IMR-90 (cell line): ENCODE data around the gene SLC39A2. TPM values are rescaled to one million over a fixed set of nuclear protein-coding genes. Genes with fewer than 3 reads are reported as not detected.
A peak's percentile ranks its signal among the peaks of the same experiment; 100 is the strongest.

Experiments used
- ATAC-seq: fragments of 200-7000 bp; cut with Tn5 transposase; 2 replicates; pipeline ENCODE4 v1.9.1; 2020; ENCODE audit warnings: low read depth, mild to moderate bottlenecking, moderate library complexity
- BruUV-seq: library from RNA; stranded (reverse); fragments of 400-500 nt; replicated peaks from 2 replicates; lab custom pipeline; 2021; lab: Mats Ljungman, UMichigan
- CTCF ChIA-PET: fragments of 300-600 bp; formaldehyde crosslinking; extraction: SDS; loops from one replicate; lab custom pipeline; 2021; ENCODE audit warnings: antibody characterized with exemption; lab: Yijun Ruan, JAX
- POLR2A ChIA-PET: fragments of 300-600 bp; sonication (Branson Sonifier 250); formaldehyde crosslinking; loops from one replicate; lab custom pipeline; 2022; ENCODE audit warnings: antibody characterized with exemption; ENCODE audit not compliant: unreplicated experiment; lab: Charles Lee
- DNase-seq: peaks from one replicate; pipeline ENCODE4 v3.0.0; 2013
- H2AFZ ChIP-seq: replicated peaks from 2 replicates; pipeline ENCODE3; 2013; ENCODE audit warnings: low read length, mild to moderate bottlenecking; ENCODE audit not compliant: poor library complexity
- H2AK5ac ChIP-seq: 2 replicates; pipeline ENCODE4 v1.6.1; 2013; ENCODE audit warnings: low read depth, low read length, inconsistent platforms
- H2AK9ac ChIP-seq: replicated peaks from 2 replicates; pipeline ENCODE3; 2013; ENCODE audit warnings: mild to moderate bottlenecking, low read depth, low read length, moderate library complexity; ENCODE audit not compliant: poor library complexity
- H2BK120ac ChIP-seq: 2 replicates; pipeline ENCODE4 v1.6.1; 2013; ENCODE audit warnings: low read depth, low read length, inconsistent platforms
- H2BK15ac ChIP-seq: 3 replicates; pipeline ENCODE4 v1.6.1; 2013; ENCODE audit warnings: low read depth, low read length, inconsistent platforms
- H2BK20ac ChIP-seq: 2 replicates; pipeline ENCODE4 v1.6.1; 2013; ENCODE audit warnings: low read depth, mild to moderate bottlenecking, inconsistent platforms, low read length, moderate library complexity
- H2BK5ac ChIP-seq: 2 replicates; pipeline ENCODE4 v1.6.1; 2013; ENCODE audit warnings: mild to moderate bottlenecking, low read depth, low read length, inconsistent platforms; ENCODE audit not compliant: poor library complexity, severe bottlenecking
- H3K14ac ChIP-seq: replicated peaks from 2 replicates; pipeline ENCODE4 v1.6.1; 2013; ENCODE audit warnings: low read depth, low read length, inconsistent platforms
- H3K18ac ChIP-seq: 2 replicates; pipeline ENCODE4 v1.6.1; 2013; ENCODE audit warnings: low read depth, low read length, control low read depth
- H3K23ac ChIP-seq: 2 replicates; pipeline ENCODE4 v1.6.1; 2013; ENCODE audit warnings: low read depth, low read length, inconsistent platforms
- H3K27ac ChIP-seq: 2 replicates; pipeline ENCODE4 v1.5.1; 2013; ENCODE audit warnings: mild to moderate bottlenecking, control low read depth, low read length; ENCODE audit not compliant: insufficient read depth
- H3K27me3 ChIP-seq: 2 replicates; pipeline ENCODE4 v1.6.1; 2013; ENCODE audit warnings: low read length; ENCODE audit not compliant: control insufficient read depth, insufficient read depth
- H3K36me3 ChIP-seq: 2 replicates; pipeline ENCODE4 v1.6.1; 2013; ENCODE audit warnings: low read length, mixed read lengths; ENCODE audit not compliant: control insufficient read depth, insufficient read depth
- H3K4ac ChIP-seq: 2 replicates; pipeline ENCODE4 v1.6.1; 2013; ENCODE audit warnings: low read depth, low read length, inconsistent platforms
- H3K4me1 ChIP-seq: 2 replicates; pipeline ENCODE4 v1.6.1; 2013; ENCODE audit warnings: low read length, mixed read lengths; ENCODE audit not compliant: control insufficient read depth, insufficient read depth
- H3K4me2 ChIP-seq: 2 replicates; pipeline ENCODE4 v1.6.1; 2013; ENCODE audit warnings: low read depth, mild to moderate bottlenecking, control low read depth, low read length, moderate library complexity
- H3K4me3 ChIP-seq: 2 replicates; pipeline ENCODE4 v1.5.1; 2013; ENCODE audit warnings: low read depth, mild to moderate bottlenecking, control low read depth, low read length, moderate library complexity; ENCODE audit not compliant: insufficient read depth
- H3K56ac ChIP-seq: 2 replicates; pipeline ENCODE4 v1.6.1; 2013; ENCODE audit warnings: low read length, inconsistent platforms; ENCODE audit not compliant: insufficient read depth; ENCODE audit errors: extremely low read depth
- H3K79me1 ChIP-seq, 2 experiments: 2 replicates each; pipeline ENCODE4 v1.6.1; 2013; ENCODE audit warnings: low read length in 2 of 2, inconsistent platforms in 1 of 2, low read depth in 1 of 2
- H3K9ac ChIP-seq: 2 replicates; pipeline ENCODE4 v1.6.1; 2013; ENCODE audit warnings: low read depth, low read length, control low read depth
- H3K9me1 ChIP-seq: 2 replicates; pipeline ENCODE4 v1.6.1; 2013; ENCODE audit warnings: low read length, inconsistent platforms; ENCODE audit not compliant: insufficient read depth
- H3K9me3 ChIP-seq: 2 replicates; pipeline ENCODE4 v1.6.1; 2013; ENCODE audit warnings: low read length; ENCODE audit not compliant: control insufficient read depth, insufficient read depth
- H4K20me1 ChIP-seq: 2 replicates; pipeline ENCODE4 v1.6.1; 2013; ENCODE audit warnings: low read length, inconsistent platforms; ENCODE audit not compliant: insufficient read depth
- H4K5ac ChIP-seq: 2 replicates; pipeline ENCODE4 v1.6.1; 2013; ENCODE audit warnings: mild to moderate bottlenecking, low read depth, low read length, control low read depth
- H4K8ac ChIP-seq, 2 experiments: 2 replicates each; pipeline ENCODE4 v1.6.1; 2013; ENCODE audit warnings: low read depth in 2 of 2, low read length in 2 of 2, control low read depth in 1 of 2, inconsistent platforms in 1 of 2
- H4K91ac ChIP-seq: 2 replicates; pipeline ENCODE4 v1.6.1; 2013; ENCODE audit warnings: low read depth, low read length, inconsistent platforms; ENCODE audit not compliant: insufficient read depth
- CEBPB ChIP-seq: IDR thresholded peaks from 2 replicates; pipeline ENCODE4 v1.6.1; 2012; ENCODE audit warnings: low read depth, low read length, improper control_type of control experiment
- FOS ChIP-seq: fragments of 150-350 bp; IDR thresholded peaks from 2 replicates; pipeline ENCODE4 v1.6.1; 2016; ENCODE audit warnings: low read depth, low read length
- MAFK ChIP-seq: IDR thresholded peaks from 2 replicates; pipeline ENCODE4 v1.6.1; 2012; ENCODE audit warnings: low read depth, low read length, improper control_type of control experiment
- MXI1 ChIP-seq: IDR thresholded peaks from 2 replicates; pipeline ENCODE4 v1.6.1; 2012; ENCODE audit warnings: low read depth, mild to moderate bottlenecking, low read length, moderate library complexity, borderline replicate concordance
- NFE2L2 ChIP-seq: fragments of 150-350 bp; IDR thresholded peaks from 2 replicates; pipeline ENCODE4 v1.6.1; 2016; ENCODE audit warnings: low read depth, mild to moderate bottlenecking, low read length
- POLR2A ChIP-seq: IDR thresholded peaks from 2 replicates; pipeline ENCODE4 v1.6.1; 2012; ENCODE audit warnings: mild to moderate bottlenecking, low read depth, low read length
- WGBS, 2 experiments: methylation state at CpG; one replicate each; pipeline versions ENCODE4 v1.1.5 to v1.1.7; 2013; ENCODE audit warnings: missing lambda C conversion rate in 2 of 2; ENCODE audit not compliant: insufficient read length in 1 of 2; ENCODE audit errors: extremely low coverage in 2 of 2; 5-methylcytosine and 5-hydroxymethylcytosine counted together
- dilution Hi-C: fragments of 300-500 bp; cut with HindIII; formaldehyde crosslinking; loops from one replicate; pipeline ENCODE4 v1.14.3; 2018; ENCODE audit warnings: low sequenced_read_pairs; ENCODE audit not compliant: unreplicated experiment
- in situ Hi-C: fragments of 300-500 bp; cut with MboI; formaldehyde crosslinking; loops from 3 replicates; pipeline ENCODE4 v1.14.3; 2019; ENCODE audit warnings: low sequenced_read_pairs, inconsistent platforms, mixed read lengths
- intact Hi-C: fragments of 100-400 bp; cut with micrococcal nuclease; formaldehyde crosslinking; loops from 2 replicates; pipeline ENCODE4 v1.10.0; 2022
- polyA plus RNA-seq, 3 experiments: library from polyadenylated mRNA; depleted of rRNA; stranded (reverse); fragments of >200 nt; gene quantifications; 2 replicates each; pipeline ENCODE4 v1.2.3, GENCODE V29; 2012; ENCODE audit warnings: low replicate concordance in 1 of 3
- total RNA-seq: library from RNA; depleted of rRNA; stranded (reverse); fragments of >200 nt; gene quantifications from 2 replicates; pipeline ENCODE4 v1.2.3, GENCODE V29; 2012

The SLC39A2 gene
- total and polyA plus RNA-seq, 2 of the 4 experiments (the other 2 are of a cell fraction) = not detected

DNA sequence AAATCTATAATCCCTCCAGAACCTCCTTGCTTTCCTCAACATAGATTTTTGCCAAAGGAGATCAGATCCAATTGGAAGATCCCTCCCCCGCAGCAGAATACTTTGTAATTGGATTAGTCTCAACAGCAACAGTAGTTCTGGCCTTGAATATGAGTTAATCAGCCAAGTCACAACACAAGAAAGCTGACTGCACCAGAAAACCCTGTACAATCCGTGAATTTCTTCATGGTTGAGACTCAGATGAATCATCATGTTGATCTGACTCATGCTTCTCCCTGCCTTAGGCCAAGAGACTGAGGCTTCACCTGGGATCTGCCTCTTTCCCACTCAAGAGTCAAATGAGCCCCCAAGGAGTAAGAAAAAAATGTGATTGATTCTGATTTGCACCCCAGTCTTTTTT is 12.3 kb upstream of the SLC39A2 start:
- WGBS, 2 experiments = no CpG with 5 or more reads among the region's 2 CpGs
- H3K4me3 ChIP-seq = no peak overlapping the region
- H2BK5ac ChIP-seq = peak overlapping the region; percentile 43
- peaks cover 16% of the 10 kb centered on the region for H3K9me1 ChIP-seq
- H2BK20ac ChIP-seq = no peak overlapping the region
- H3K56ac ChIP-seq = no peak overlapping the region
- peak overlapping the region; percentile 61; the same call in 1 of the 2 replicates for H3K27ac ChIP-seq
- peak overlapping the region in 1 of 2 experiments; percentile 27; a peak in 1 of 4 replicates for H4K8ac ChIP-seq
- peaks cover under 1% of the 10 kb centered on the region; the same call in 1 of the 2 replicates for H3K36me3 ChIP-seq
- dilution Hi-C loops = no loop called here
- no peaks in the 10 kb centered on the region for H4K20me1 ChIP-seq
- peak overlapping the region; percentile 37; the same call in 1 of the 2 replicates for H3K18ac ChIP-seq
- H3K9me3 ChIP-seq = no peaks in the 10 kb centered on the region
- H3K79me1 ChIP-seq = peaks cover 6 to 20% of the 10 kb centered on the region in 2 experiments
- ATAC-seq (peak; percentile 61), DNase-seq (peak; percentile 96)
- H4K5ac ChIP-seq = peak overlapping the region; percentile 32; the same call in 1 of the 2 replicates
- peak overlapping the region; percentile 20; the same call in 1 of the 2 replicates for H3K4me2 ChIP-seq
- H3K27me3 ChIP-seq = peaks cover 2% of the 10 kb centered on the region; the same call in 1 of the 2 replicates
- H4K91ac ChIP-seq = no peak overlapping the region
- no TSS peak for BruUV-seq
- CTCF ChIA-PET = interaction anchor here (1.3 kb wide), 1 partner anchor 106 kb away, joined by 3 read pairs; no protein-coding TSS in a partner anchor
- H2AK5ac ChIP-seq = no peak overlapping the region
- no peak overlapping the region for H2AK9ac ChIP-seq
- intact Hi-C loops = no loop called here
- TF ChIP-seq NFE2L2 = peak; percentile 43; the same call in 1 of the 2 replicates
- no peak for TF ChIP-seq MXI1
- TF ChIP-seq CEBPB = peak; percentile 68; the same call in 1 of the 2 replicates
- no peak for TF ChIP-seq POLR2A
- peak; percentile 96 for TF ChIP-seq FOS
- TF ChIP-seq MAFK = peak; percentile 76
- in situ Hi-C loops = loop anchor here (25.0 kb wide), 1 partner anchor 650 kb away; the partner anchor contains the start of genes CCNB1IP1 and PARP2
- H2BK120ac ChIP-seq = 0 out of 2 replicates have a peak overlapping the region, but pooled peaks have one; percentile 12
- no peak overlapping the region for H3K23ac ChIP-seq
- 0 out of 3 replicates have a peak overlapping the region, but pooled peaks have one; percentile 22 for H2BK15ac ChIP-seq
- peaks cover 8% of the 10 kb centered on the region for H3K4me1 ChIP-seq
- no peak overlapping the region for H3K4ac ChIP-seq
- no peak overlapping the region for H2AFZ ChIP-seq
- H3K9ac ChIP-seq = no peak overlapping the region
- no peak overlapping the region for H3K14ac ChIP-seq
- POLR2A ChIA-PET = no interaction called here
